ENCODE data around the gene VPS13A. TPM values are rescaled to one million over a fixed set of nuclear protein-coding genes. Genes with fewer than 3 reads are reported as not detected.

VPS13A gene
- total and polyA plus RNA-seq, 2 experiments from 2014 or later = 13.2 to 65.6 TPM

- H3K79me2 ChIP-seq = no peaks in the 10 kb centered on the region
- no peaks in the 10 kb centered on the region for H3K36me3 ChIP-seq (replicated peaks; ENCODE audit: insufficient read depth, low read depth)
- H2AFZ ChIP-seq = no peak overlapping the region
- 87% methylated on average over 5 of the region's 5 CpGs for WGBS (ENCODE audit: low lambda C conversion rate, missing lambda C conversion rate)
- no peaks in the 10 kb centered on the region for H4K20me1 ChIP-seq (ENCODE audit: insufficient read depth, poor library complexity, severe bottlenecking)
- no peak for DNase-seq (ENCODE audit: low spot score)
- no peaks in the 10 kb centered on the region for H3K9me2 ChIP-seq (replicated peaks; ENCODE audit: insufficient read depth)
- no peaks in the 10 kb centered on the region for H3K9me3 ChIP-seq (ENCODE audit: low read depth)
- H3K27ac ChIP-seq = no peak overlapping the region
- H3K4me3 ChIP-seq = no peak overlapping the region
- TF ChIP-seq EZH2 (IDR thresholded peaks at IDR 0.05; ENCODE audit: borderline replicate concordance) (no peak), CTCF (IDR thresholded peaks at IDR 0.05; ENCODE audit: poor library complexity) (no peak), EZH2phosphoT487 (IDR thresholded peaks at IDR 0.05; ENCODE audit: low read depth, severe bottlenecking, unreplicated experiment) (no peak)
- no peak overlapping the region for H3K4me2 ChIP-seq
- H3K27me3 ChIP-seq = no peaks in the 10 kb centered on the region
- no peaks in the 10 kb centered on the region for H3K4me1 ChIP-seq (ENCODE audit: insufficient read depth)
These were observed 47.5 kb downstream of the VPS13A start for GRCh38 chr9:77224746-77225312.

GRCh38 chr9:77236693-77237092, 59.4 kb downstream of the VPS13A start:
- Histone ChIP-seq H3K4me2 (no peak overlapping the region), H3K9me2 (replicated peaks; ENCODE audit: insufficient read depth) (no peaks in the 10 kb centered on the region), H3K27me3 (no peaks in the 10 kb centered on the region), H2AFZ (no peak overlapping the region), H3K36me3 (replicated peaks; ENCODE audit: insufficient read depth, low read depth) (no peaks in the 10 kb centered on the region), H3K27ac (no peak overlapping the region), H3K79me2 (no peaks in the 10 kb centered on the region), H4K20me1 (ENCODE audit: insufficient read depth, poor library complexity, severe bottlenecking) (no peaks in the 10 kb centered on the region), H3K4me3 (no peak overlapping the region), H3K9me3 (ENCODE audit: low read depth) (no peaks in the 10 kb centered on the region), H3K4me1 (ENCODE audit: insufficient read depth) (no peaks in the 10 kb centered on the region)
- no peak for DNase-seq (ENCODE audit: low spot score)
- TF ChIP-seq CTCF (IDR thresholded peaks at IDR 0.05; ENCODE audit: poor library complexity) (no peak), EZH2 (IDR thresholded peaks at IDR 0.05; ENCODE audit: borderline replicate concordance) (no peak), EZH2phosphoT487 (IDR thresholded peaks at IDR 0.05; ENCODE audit: low read depth, severe bottlenecking, unreplicated experiment) (no peak)
- WGBS (ENCODE audit: low lambda C conversion rate, missing lambda C conversion rate) = 83% methylated on average over 5 of the region's 5 CpGs

GRCh38 chr9:77237896-77238295, 60.6 kb downstream of the VPS13A start:
- Histone ChIP-seq H4K20me1 (ENCODE audit: insufficient read depth, poor library complexity, severe bottlenecking) (no peaks in the 10 kb centered on the region), H3K79me2 (no peaks in the 10 kb centered on the region), H3K9me2 (replicated peaks; ENCODE audit: insufficient read depth) (no peaks in the 10 kb centered on the region), H3K36me3 (replicated peaks; ENCODE audit: insufficient read depth, low read depth) (no peaks in the 10 kb centered on the region), H3K4me1 (ENCODE audit: insufficient read depth) (no peaks in the 10 kb centered on the region), H3K9me3 (ENCODE audit: low read depth) (no peaks in the 10 kb centered on the region), H3K27ac (no peak overlapping the region), H3K27me3 (no peaks in the 10 kb centered on the region), H2AFZ (no peak overlapping the region), H3K4me3 (no peak overlapping the region), H3K4me2 (no peak overlapping the region)
- no peak for DNase-seq (ENCODE audit: low spot score)
- TF ChIP-seq CTCF (IDR thresholded peaks at IDR 0.05; ENCODE audit: poor library complexity) = no peak
- no peak for TF ChIP-seq EZH2phosphoT487 (IDR thresholded peaks at IDR 0.05; ENCODE audit: low read depth, severe bottlenecking, unreplicated experiment)
- TF ChIP-seq EZH2 (IDR thresholded peaks at IDR 0.05; ENCODE audit: borderline replicate concordance) = no peak
- 95% methylated on average over 2 of the region's 2 CpGs for WGBS (ENCODE audit: low lambda C conversion rate, missing lambda C conversion rate)
